H7 (cell line): ENCODE measurements around the gene MLLT10. TPM values are rescaled to one million over a fixed set of nuclear protein-coding genes. Genes with fewer than 3 reads are reported as not detected.
"Not testable (repeated sequence)": the region's sequence is repeated elsewhere in the genome, so short reads cannot be mapped to it uniquely, and the experiment has no call there.

Experiments
- DNase-seq: peaks from one replicate; pipeline ENCODE4 v3.0.0; 2012
- H3K27me3 ChIP-seq: 2 replicates; pipeline ENCODE4 v1.6.0; 2011; ENCODE audit warnings: mild to moderate bottlenecking, low read length; ENCODE audit not compliant: control insufficient read depth, insufficient read depth
- H3K36me3 ChIP-seq: replicated peaks from 2 replicates; pipeline ENCODE4 v1.5.1; 2011; ENCODE audit warnings: low read length; ENCODE audit not compliant: control insufficient read depth, insufficient read depth
- H3K4me3 ChIP-seq: 2 replicates; pipeline ENCODE4 v1.5.1; 2011; ENCODE audit warnings: low read depth, mild to moderate bottlenecking, control low read depth, low read length, moderate library complexity; ENCODE audit not compliant: insufficient read depth
- total RNA-seq: library from RNA; depleted of rRNA; stranded (reverse); fragments of >200 nt; shearing (Covaris generic); gene quantifications from 2 replicates; pipeline ENCODE4 v1.2.3, GENCODE V29; 2014

Gene MLLT10
- total RNA-seq, 1 experiment from 2014 or later = 47.2 TPM

DNA sequence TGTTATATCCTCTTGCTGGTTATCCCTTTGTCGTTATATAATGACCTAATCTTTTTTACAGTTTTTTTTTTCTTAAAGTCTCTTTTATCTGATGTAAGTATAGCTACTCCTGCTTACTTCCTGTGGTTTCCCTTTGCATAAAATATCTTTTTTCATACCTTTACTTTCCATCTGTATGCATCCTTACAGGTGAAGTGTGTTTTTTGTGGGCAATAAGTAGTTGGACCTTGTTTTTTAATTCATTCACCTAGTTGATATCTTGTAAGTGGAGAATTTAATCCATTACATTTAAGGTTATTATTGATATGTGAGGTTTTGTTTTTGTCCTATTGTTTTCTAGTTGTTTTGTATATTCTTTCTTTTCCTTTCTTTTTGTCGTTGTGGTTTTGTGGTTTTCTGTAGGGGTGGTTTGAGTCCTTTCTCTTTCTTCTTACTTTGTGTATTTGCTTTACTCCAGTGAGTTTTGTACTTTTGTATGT is 168.6 kb downstream of the MLLT10 start:
- DNase-seq = no peak
- H3K4me3 ChIP-seq = no peak overlapping the region
- no peaks in the 10 kb centered on the region for H3K27me3 ChIP-seq
- no peaks in the 10 kb centered on the region for H3K36me3 ChIP-seq

DNA sequence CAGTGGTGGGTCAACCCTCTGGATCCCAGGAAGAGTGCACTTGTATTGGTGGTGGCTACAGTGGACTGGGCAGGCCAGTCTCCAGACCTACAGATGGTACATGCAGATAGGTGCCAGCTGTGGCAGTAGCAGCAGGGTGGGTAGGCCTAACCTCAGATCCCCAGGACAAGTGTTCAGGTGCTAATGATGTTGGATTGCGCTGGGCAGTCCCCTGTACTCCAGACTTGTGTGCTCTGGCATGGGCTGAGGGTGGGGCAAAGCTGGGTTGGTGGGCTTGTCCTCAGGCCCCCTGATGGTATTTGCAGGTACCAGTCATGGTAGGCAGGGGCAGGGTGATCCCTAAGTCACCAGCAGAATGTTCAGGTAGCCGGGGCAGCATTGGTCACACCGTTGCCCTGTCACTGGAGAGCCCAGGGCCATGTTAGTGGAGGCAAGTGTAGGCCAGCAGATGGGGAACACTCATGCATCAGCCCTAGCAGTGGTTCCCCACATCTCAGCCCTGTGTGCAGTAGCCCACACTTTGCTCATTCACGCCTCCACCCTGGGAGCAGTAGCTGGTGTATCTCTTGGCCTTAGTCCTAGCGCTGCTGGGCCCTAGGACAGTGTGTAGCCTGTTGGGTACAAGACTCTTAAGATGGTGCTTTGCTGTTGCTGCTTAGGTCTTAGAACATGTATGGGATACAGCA is 171.3 kb downstream of the MLLT10 start:
- Histone ChIP-seq H3K4me3 (no peak overlapping the region), H3K36me3 (no peaks in the 10 kb centered on the region), H3K27me3 (no peaks in the 10 kb centered on the region)
- DNase-seq = no peak

DNA sequence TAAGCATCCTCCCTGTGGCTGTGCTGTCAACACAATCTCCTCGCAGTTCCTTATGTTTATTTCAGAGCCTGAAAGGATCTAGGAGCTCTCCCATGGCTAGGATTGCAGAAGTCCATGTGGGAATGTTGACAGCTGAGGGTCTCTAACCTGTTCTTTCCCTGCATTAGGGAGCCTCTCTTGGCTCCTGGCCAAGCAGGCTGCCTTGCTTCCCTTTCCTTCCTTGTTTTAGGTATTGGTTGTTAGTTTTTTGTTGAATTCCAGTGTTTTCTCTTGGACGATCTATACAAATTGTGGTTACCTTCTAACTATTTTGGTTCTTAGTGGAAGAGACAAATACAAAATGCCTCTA is 171.8 kb downstream of the MLLT10 start:
- no peak for DNase-seq
- no peaks in the 10 kb centered on the region for H3K27me3 ChIP-seq
- no peaks in the 10 kb centered on the region for H3K36me3 ChIP-seq
- no peak overlapping the region for H3K4me3 ChIP-seq

DNA sequence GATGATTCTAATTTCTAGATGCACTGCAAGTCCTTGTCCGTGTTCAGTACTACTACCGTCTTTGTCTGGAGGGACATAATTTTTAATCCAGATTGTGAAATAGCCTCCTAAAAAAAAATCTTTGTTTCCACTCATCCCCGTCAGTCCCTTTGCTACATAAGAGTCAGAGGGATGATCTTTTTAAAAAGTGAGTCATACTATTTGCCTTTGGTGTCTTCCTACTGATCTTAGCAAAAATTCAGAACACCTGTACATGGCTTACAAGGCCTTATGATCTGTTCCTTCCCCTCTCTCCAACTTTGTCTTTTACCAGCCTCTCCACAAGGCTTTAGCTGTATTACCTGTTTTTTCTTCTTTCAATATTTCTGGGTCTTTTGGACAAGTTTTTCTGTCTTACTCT is 173.5 kb downstream of the MLLT10 start:
- Histone ChIP-seq H3K36me3 (no peaks in the 10 kb centered on the region), H3K4me3 (no peak overlapping the region), H3K27me3 (no peaks in the 10 kb centered on the region)
- DNase-seq = no peak

DNA sequence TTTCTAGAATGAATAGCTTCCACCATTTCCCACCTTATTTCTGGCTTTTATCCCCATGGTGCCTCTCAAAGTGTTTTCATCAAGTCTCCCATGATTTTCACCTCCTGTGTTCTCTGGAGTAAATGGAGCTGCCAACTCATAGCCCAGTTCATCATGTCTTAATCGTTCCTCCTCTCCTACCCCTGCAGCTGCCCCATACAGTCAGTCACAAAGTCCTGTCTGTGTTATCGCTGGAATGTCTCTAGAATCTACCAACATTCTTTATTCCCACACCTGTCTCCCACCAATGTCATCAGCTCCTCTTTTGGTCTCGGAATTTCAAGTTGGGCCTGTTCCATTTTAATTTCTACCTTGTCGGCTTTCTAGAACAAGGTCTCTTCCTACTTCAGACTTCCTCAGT is 178.9 kb downstream of the MLLT10 start:
- Histone ChIP-seq H3K36me3 (peaks cover 1% of the 10 kb centered on the region), H3K4me3 (no peak overlapping the region), H3K27me3 (no peaks in the 10 kb centered on the region)
- DNase-seq = no peak

DNA sequence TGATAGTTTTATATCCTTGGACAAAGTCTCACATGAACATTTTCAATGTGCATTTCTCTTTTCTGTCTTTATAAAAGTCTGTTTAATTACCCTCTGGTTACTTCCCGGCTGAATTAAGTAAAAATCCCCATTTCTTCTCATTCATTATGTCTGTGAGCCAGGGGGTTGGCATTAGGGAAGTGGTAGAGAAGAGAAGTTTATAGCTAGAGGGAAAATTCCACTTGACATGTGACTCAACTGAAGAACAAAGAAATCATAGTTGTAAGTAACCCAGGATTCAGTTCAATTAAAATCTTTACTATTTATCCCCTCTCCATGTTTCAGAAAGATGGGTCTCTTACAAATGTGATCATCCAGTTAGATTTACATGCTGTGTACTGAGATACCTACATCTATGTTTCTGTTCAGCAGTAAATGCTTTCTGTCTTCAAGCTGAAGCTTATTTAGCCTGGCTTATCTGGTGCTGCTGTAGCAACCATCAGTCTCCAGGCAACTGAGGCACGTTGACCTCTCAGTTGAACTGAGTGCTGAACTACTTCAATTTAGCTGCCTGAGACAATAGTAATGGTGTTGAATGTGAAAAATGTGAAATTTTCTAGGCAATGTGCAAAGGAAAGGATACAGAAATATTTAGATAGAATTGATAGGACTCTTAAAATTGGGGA is 181.6 kb downstream of the MLLT10 start:
- Histone ChIP-seq H3K4me3 (no peak overlapping the region), H3K36me3 (peaks cover 1% of the 10 kb centered on the region), H3K27me3 (no peaks in the 10 kb centered on the region)
- DNase-seq = no peak

DNA sequence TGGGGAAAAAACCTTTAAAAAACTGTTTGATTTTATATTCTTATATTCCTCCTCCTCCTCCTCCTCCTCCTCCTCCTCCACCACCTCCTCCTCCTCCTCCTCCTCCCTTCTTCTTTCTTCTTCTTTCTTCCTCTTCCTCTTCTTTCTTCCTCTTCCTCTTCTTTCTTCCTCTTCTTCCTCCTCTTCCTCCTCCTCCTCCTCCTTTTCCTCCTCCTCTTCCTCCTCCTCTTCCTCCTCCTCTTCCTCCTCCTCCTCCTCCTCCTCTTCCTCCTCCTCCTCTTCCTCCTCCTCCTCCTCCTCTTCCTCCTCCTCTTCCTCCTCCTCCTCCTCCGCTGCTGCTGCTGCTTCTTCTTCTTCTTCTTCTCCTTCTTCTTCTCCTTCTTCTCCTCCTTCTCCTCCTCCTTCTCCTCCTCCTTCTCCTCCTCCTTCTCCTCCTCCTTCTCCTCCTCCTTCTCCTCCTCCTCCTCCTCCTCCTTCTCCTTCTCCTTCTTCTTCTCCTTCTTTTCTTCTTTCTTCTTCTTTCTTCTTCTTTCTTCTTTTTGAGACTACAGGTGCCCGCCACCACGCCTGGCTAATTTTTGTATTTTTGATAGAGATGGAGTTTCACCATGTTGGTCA is 183.5 kb downstream of the MLLT10 start:
- not testable (repeated sequence) for DNase-seq, H3K27me3 ChIP-seq, H3K36me3 ChIP-seq, H3K4me3 ChIP-seq

DNA sequence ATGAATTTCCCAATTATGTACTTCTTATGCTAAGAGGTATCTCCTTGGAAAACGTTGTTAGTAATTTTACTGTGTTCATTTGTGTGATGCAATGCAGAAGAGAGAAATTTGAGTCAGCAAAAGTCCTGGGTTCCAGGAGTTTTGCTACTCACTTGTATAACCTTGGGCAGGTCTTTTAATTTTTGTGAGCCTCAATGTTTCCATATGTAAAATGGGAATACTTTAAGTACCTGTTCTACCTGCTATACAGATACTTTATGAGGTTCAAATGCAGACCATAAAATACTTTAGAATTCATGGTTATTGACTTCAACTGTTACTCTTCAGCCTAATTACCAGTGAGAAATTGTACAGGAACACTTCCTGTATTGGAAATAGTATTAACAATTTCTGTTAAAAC is 185.5 kb downstream of the MLLT10 start:
- Histone ChIP-seq H3K4me3 (no peak overlapping the region), H3K27me3 (no peaks in the 10 kb centered on the region), H3K36me3 (no peaks in the 10 kb centered on the region)
- no peak for DNase-seq

DNA sequence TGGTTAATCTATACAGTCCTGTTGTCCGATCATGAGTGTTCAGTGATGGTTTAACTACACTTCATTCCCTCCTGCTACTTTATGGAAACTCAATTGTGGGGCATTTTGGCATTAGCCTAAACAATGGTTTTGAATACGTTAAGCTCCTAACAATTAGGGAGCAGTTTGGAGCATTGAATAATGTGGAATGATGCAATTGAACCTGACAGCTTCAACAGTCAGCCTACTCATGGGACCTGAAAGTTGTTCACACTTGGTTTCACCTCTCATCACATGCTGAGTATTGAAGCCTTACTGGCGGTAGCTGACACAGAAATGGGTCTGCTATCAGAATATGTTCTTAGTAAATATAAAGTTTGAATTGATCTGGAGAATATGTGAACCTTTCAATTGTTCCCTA is 186.1 kb downstream of the MLLT10 start:
- Histone ChIP-seq H3K36me3 (no peaks in the 10 kb centered on the region), H3K4me3 (no peak overlapping the region), H3K27me3 (no peaks in the 10 kb centered on the region)
- peak; percentile 32 for DNase-seq

DNA sequence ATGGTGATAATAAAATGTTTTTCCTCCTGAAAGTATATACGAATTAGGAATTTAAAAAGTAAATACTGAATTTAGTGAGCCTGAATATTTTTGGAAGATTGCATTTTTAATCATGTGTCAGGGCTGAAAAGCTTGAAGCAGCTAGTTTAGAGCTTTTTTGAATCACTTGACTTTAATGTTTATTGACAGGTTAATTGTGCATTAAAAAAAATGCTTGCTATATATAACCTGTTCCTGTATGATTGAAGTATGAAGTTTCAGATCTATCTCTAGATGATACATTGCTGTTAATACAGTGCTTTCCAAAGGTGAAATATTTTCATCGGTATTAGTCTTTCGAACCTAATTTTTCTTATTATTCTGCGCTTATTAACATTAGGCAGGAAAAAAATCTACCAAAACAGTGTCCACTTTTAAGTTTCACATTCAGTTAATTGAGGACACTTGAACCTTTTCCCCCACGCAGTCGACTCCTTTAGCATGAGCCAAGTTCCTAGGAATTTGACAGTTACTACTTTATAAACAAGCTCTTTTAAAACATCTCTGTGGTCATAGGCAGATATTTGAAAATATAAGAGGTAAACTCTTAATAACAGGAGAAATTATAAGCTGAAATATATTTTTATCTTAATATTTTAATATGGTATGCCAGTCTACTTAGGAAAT is 187.1 kb downstream of the MLLT10 start:
- no peaks in the 10 kb centered on the region for H3K27me3 ChIP-seq
- no peak for DNase-seq
- no peak overlapping the region for H3K4me3 ChIP-seq
- no peaks in the 10 kb centered on the region for H3K36me3 ChIP-seq

DNA sequence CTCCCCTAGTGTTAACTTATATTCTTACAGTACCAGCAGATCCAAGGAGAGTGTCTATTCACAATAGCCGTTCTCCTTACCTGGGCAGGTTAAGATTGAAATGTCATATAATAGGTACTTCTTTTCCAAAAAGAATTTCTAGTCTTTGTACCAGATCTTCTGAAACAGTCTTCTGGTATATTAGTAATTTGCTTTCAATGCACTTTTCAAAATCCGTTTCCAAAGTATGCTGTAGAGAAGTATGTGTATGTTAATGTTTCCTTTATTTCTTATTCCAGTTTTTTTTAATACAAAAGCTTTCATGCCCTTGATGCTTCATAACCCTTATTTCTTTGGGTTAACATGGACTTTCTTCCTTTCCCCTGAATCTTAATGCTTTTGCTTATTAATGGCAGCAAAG is 188.2 kb downstream of the MLLT10 start:
- no peak overlapping the region for H3K4me3 ChIP-seq
- no peaks in the 10 kb centered on the region for H3K36me3 ChIP-seq
- DNase-seq = no peak
- H3K27me3 ChIP-seq = no peaks in the 10 kb centered on the region

DNA sequence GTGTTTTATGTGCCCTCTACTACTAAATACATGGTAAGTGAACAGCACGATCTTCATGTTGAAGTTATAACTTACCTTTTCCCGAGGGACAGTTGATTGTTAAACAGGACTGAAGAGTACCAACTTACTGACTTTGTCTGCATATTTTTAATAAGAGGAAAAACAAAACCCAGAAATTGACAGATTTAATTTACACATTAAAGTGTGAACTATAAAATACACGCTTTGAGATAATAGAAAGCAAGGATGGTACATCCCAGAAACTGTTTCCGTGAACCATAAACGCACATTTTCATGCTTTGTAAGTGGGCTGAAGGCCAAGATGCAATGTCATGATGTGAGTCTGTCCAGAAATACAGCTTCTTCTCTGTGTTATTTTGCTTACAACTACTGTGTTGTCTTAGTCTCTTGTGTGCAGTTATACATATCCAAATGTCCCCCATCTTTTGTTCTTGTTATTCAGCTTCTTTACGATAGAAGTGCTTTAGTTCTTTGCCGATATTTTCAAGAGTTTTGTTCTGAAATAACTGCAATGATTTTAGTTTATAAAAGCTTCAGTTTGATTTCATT is 190.1 kb downstream of the MLLT10 start:
- no peaks in the 10 kb centered on the region for H3K36me3 ChIP-seq
- no peaks in the 10 kb centered on the region for H3K27me3 ChIP-seq
- DNase-seq = no peak
- no peak overlapping the region for H3K4me3 ChIP-seq

DNA sequence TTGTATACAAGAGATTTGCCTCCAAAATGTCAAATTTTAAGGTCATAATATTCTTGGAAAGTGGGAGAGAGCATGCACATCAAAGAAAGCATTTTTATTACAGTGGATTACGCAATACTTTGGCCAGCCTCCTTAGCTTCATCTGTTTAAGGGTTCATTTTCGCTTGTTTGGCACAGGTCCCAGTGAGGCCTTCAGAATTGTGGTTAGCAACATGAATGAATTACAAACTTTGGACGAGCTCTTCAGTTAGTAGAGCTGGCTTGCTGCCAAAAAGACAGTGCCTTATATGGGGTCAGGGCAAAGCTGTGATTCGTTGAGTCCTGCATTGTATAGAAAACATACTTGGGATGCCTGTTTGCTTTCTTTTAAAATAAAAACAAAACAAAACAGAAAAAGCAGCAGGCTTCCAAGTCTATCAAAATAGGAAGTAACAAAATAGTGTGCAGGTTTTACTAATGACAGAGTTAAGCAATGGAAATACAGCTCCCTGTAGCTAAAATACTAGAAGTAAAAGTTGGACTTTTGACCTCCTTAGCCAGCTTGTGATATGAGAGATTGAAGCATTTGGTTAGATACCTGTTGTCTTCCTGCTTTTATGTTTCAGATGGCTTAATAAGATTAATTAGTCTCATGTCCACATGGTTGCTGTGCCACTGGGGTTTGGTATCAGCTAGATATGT is 190.8 kb downstream of the MLLT10 start:
- H3K36me3 ChIP-seq = no peaks in the 10 kb centered on the region
- no peaks in the 10 kb centered on the region for H3K27me3 ChIP-seq
- H3K4me3 ChIP-seq = no peak overlapping the region
- DNase-seq = no peak

DNA sequence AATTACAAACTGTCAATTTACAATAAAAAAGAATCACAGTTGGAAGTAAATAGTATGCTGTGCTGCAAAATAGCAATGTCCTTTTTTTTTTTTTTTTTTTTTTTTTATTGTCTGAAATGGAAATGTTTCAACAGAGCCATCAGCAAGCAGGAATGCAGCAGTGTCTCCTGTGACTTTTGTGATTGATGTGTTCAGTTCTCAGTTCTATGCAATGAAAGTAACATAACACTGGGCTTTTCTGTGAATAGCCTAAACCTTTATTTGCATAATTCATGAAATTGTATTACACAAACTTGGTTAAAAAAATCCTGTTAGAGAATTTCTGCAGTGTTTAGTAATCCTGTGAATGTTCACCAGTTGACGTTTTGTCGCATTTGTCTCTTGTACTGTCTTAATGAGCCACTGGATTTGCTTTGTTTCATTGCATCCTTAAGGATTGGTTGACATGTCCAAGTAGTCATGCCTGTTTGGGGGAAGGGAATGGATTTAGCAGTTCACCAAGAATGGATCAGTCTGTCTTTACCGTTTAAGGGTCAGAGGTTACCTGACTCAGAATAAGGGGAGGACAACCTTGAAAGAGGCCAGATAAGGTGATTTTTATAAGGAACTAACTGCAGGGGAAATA is 192.7 kb downstream of the MLLT10 start:
- Histone ChIP-seq H3K4me3 (no peak overlapping the region), H3K27me3 (no peaks in the 10 kb centered on the region), H3K36me3 (no peaks in the 10 kb centered on the region; the same call in 1 of the 2 replicates)
- no peak for DNase-seq
